ENCODE results near the gene BAD. TPM values are rescaled to one million over a fixed set of nuclear protein-coding genes. Genes with fewer than 3 reads are reported as not detected.

Gene BAD
- total and polyA plus RNA-seq, 2 of the 13 experiments (the other 11 are each of a cell fraction or from before 2014, with no cell fraction given), result 17.9 to 28.5 TPM

- TF ChIP-seq RNF219 (CRISPR knock-in tag; IDR thresholded peaks at IDR 0.05), result no peak
- no peak for TF ChIP-seq ZNF251 (CRISPR knock-in tag; IDR thresholded peaks at IDR 0.05)
- TF ChIP-seq RBM39 (IDR thresholded peaks at IDR 0.05; ENCODE audit: low read depth, low read length, poor library complexity, severe bottlenecking), result no peak
- TF ChIP-seq UBTF (CRISPR knock-in tag; IDR thresholded peaks at IDR 0.05), result peak; percentile 55; the same call in 1 of the 2 replicates
- TF ChIP-seq, protein P1, sequence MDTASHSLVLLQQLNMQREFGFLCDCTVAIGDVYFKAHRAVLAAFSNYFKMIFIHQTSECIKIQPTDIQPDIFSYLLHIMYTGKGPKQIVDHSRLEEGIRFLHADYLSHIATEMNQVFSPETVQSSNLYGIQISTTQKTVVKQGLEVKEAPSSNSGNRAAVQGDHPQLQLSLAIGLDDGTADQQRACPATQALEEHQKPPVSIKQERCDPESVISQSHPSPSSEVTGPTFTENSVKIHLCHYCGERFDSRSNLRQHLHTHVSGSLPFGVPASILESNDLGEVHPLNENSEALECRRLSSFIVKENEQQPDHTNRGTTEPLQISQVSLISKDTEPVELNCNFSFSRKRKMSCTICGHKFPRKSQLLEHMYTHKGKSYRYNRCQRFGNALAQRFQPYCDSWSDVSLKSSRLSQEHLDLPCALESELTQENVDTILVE (CRISPR knock-in tag; IDR thresholded peaks at IDR 0.05), result no peak
- no peak for TF ChIP-seq ZNF703 (CRISPR knock-in tag; IDR thresholded peaks at IDR 0.05; ENCODE audit: borderline replicate concordance)
- TF ChIP-seq GFI1 (CRISPR knock-in tag; IDR thresholded peaks at IDR 0.05; ENCODE audit: borderline replicate concordance), result no peak
- TF ChIP-seq ZFAT (CRISPR knock-in tag; conservative IDR thresholded peaks at IDR 0.05), result no peak
- peak; percentile 7; the same call in 1 of the 2 replicates for TF ChIP-seq ZNF768 (CRISPR knock-in tag; IDR thresholded peaks at IDR 0.05)
- no peak for TF ChIP-seq SIN3A (IDR thresholded peaks at IDR 0.05; ENCODE audit: borderline replicate concordance, low read depth, low read length)
- TF ChIP-seq ZNF788 (CRISPR knock-in tag; IDR thresholded peaks at IDR 0.05; ENCODE audit: borderline replicate concordance), result peak; percentile 17; the same call in 1 of the 2 replicates
- no peak for TF ChIP-seq SCMH1 (CRISPR knock-in tag; IDR thresholded peaks at IDR 0.05; ENCODE audit: borderline replicate concordance)
- TF ChIP-seq ARID5B (CRISPR knock-in tag; IDR thresholded peaks at IDR 0.05), result peak; percentile 45; the same call in 1 of the 2 replicates
- TF ChIP-seq ESRRA (CRISPR knock-in tag; IDR thresholded peaks at IDR 0.05; ENCODE audit: low read depth), result peak; percentile 52; the same call in 1 of the 2 replicates
- TF ChIP-seq ZNF101 (CRISPR knock-in tag; IDR thresholded peaks at IDR 0.05; ENCODE audit: borderline replicate concordance, low read depth), result no peak
- no peak for TF ChIP-seq CREB1 (IDR thresholded peaks at IDR 0.05)
- no peak for TF ChIP-seq CREB1 (CRISPR knock-in tag; IDR thresholded peaks at IDR 0.05)
- no peak for TF ChIP-seq ZNF230 (CRISPR knock-in tag; IDR thresholded peaks at IDR 0.05)
- TF ChIP-seq FOSL1 (CRISPR knock-in tag; IDR thresholded peaks at IDR 0.05; ENCODE audit: borderline replicate concordance), result no peak
Measured at GRCh38 chr11:64234647-64235379, 49.7 kb downstream of the BAD start (continued).
